Hepatocyte (in vitro differentiated cells): ENCODE results near the gene RUBCN. TPM values are rescaled to one million over a fixed set of nuclear protein-coding genes. Genes with fewer than 3 reads are reported as not detected.
"Not testable (repeated sequence)": the region's sequence is repeated elsewhere in the genome, so short reads cannot be mapped to it uniquely, and the experiment has no call there.

Experiments
- DNase-seq: peaks from one replicate; pipeline ENCODE4 v3.0.0-alpha.2; 2016; ENCODE audit warnings: low spot score
- H2AFZ ChIP-seq: fragments of 200-600 bp; sonication (generic); 2 replicates; pipeline ENCODE4 v1.6.0; 2016; ENCODE audit warnings: antibody characterized with exemption, mild to moderate bottlenecking
- H3K27ac ChIP-seq: fragments of 200-600 bp; sonication (generic); 2 replicates; pipeline ENCODE4 v1.5.1; 2016; ENCODE audit warnings: mild to moderate bottlenecking
- H3K27me3 ChIP-seq: fragments of 200-600 bp; sonication (generic); 2 replicates; pipeline ENCODE4 v1.6.1; 2016
- H3K36me3 ChIP-seq: fragments of 200-600 bp; sonication (generic); replicated peaks from 2 replicates; pipeline ENCODE4 v1.5.1; 2016; ENCODE audit warnings: low read depth; ENCODE audit not compliant: insufficient read depth
- H3K4me1 ChIP-seq: fragments of 200-600 bp; sonication (generic); 2 replicates; pipeline ENCODE4 v1.5.1; 2016; ENCODE audit warnings: mild to moderate bottlenecking, moderate library complexity; ENCODE audit not compliant: insufficient read depth
- H3K4me2 ChIP-seq: fragments of 200-600 bp; sonication (generic); 2 replicates; pipeline ENCODE4 v1.6.0; 2016
- H3K4me3 ChIP-seq: fragments of 200-600 bp; sonication (generic); 2 replicates; pipeline ENCODE4 v1.5.1; 2016; ENCODE audit warnings: mild to moderate bottlenecking
- H3K79me2 ChIP-seq: fragments of 200-600 bp; sonication (generic); 2 replicates; pipeline ENCODE4 v1.6.0; 2017; ENCODE audit warnings: mild to moderate bottlenecking
- H3K9me2 ChIP-seq: fragments of 200-600 bp; sonication (generic); replicated peaks from 2 replicates; pipeline ENCODE4 v1.6.0; 2017; ENCODE audit warnings: mild to moderate bottlenecking; ENCODE audit not compliant: insufficient read depth
- H3K9me3 ChIP-seq: fragments of 200-600 bp; sonication (generic); 2 replicates; pipeline ENCODE4 v1.5.1; 2016; ENCODE audit warnings: low read depth, mild to moderate bottlenecking
- H4K20me1 ChIP-seq: fragments of 200-600 bp; sonication (generic); 2 replicates; pipeline ENCODE4 v1.6.0; 2016; ENCODE audit warnings: mild to moderate bottlenecking; ENCODE audit not compliant: insufficient read depth, poor library complexity, severe bottlenecking
- WGBS: methylation state at CpG from one replicate; pipeline ENCODE4 v1.1.6; 2016; ENCODE audit warnings: low lambda C conversion rate; ENCODE audit errors: missing lambda C conversion rate; 5-methylcytosine and 5-hydroxymethylcytosine counted together
- polyA plus RNA-seq: library from polyadenylated mRNA; unstranded; fragments of >200 nt; fragmentation: Nextera tagmentation; extraction: Ambion mirVana; gene quantifications from 2 replicates; pipeline ENCODE4 v1.2.1, GENCODE V29; 2016
- total RNA-seq: library from RNA; depleted of rRNA; stranded (reverse); fragments of >200 nt; gene quantifications from 2 replicates; pipeline ENCODE4 v1.2.3, GENCODE V29; 2014

The RUBCN gene
- total and polyA plus RNA-seq, 2 experiments from 2014 or later, result 7.2 to 11.0 TPM

GRCh38 chr3:197657541-197658292 is 79.0 kb downstream of the RUBCN start:
- DNase-seq, H3K4me1 ChIP-seq, H3K9me2 ChIP-seq, H3K79me2 ChIP-seq, H3K27me3 ChIP-seq, H4K20me1 ChIP-seq, H3K36me3 ChIP-seq, H2AFZ ChIP-seq, H3K27ac ChIP-seq, H3K4me3 ChIP-seq, H3K4me2 ChIP-seq, H3K9me3 ChIP-seq: not testable (repeated sequence)
- WGBS, result 93% methylated on average over 20 of the region's 30 CpGs

DNA sequence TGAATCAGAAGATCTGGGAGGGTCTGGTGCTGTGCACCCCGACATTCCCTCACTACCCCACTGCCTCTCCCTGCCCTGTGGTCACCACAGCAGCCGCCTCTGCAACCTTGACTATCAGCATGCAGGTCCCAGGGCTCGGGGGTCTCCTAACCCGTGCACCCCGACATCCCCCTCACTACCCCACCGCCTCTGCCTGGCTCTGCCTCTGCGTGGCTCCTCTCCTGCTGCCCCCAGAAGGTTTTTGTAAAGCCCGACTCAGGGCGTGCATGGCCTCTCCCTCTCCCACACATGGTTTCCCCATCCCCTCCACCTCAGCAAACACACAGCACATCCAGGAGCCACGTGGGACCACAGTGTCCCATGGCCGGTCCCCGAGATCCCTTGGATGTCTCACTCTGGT is 79.7 kb downstream of the RUBCN start:
- not testable (repeated sequence) for H3K4me2 ChIP-seq, H3K4me3 ChIP-seq, H3K9me2 ChIP-seq, H2AFZ ChIP-seq, H3K36me3 ChIP-seq, H3K79me2 ChIP-seq, DNase-seq, H3K9me3 ChIP-seq, H3K27ac ChIP-seq, H3K4me1 ChIP-seq, H3K27me3 ChIP-seq, H4K20me1 ChIP-seq
- WGBS, result 96% methylated on average over 9 of the region's 12 CpGs

DNA sequence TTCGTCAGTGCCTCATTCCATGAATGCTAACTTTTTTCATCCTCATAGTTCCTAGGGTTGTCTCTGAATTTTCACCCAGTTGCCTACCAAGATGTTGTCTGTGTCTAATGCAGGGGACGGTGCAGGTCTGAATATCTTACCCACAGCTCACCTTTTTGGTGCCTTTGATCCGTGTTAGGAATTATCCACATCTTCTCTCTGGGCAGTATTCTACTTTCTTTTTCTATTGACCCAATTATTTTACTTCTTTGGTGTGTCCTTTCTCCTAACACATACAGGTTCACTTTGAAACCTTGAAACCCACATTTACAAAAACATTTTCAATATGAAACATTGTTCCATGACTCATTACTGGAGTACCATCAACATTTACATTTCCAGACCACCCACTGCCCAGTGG is 80.6 kb downstream of the RUBCN start:
- 95% methylated on average over 3 of the region's 3 CpGs for WGBS

GRCh38 chr3:197654998-197655330 is 81.7 kb downstream of the RUBCN start:
- not testable (repeated sequence) for H3K36me3 ChIP-seq, H3K4me3 ChIP-seq, DNase-seq, H3K9me2 ChIP-seq, H3K79me2 ChIP-seq, H3K4me2 ChIP-seq, H2AFZ ChIP-seq, H4K20me1 ChIP-seq, H3K4me1 ChIP-seq, H3K27me3 ChIP-seq, H3K27ac ChIP-seq, H3K9me3 ChIP-seq
- WGBS, result no CpG with 5 or more reads among the region's 22 CpGs

More for the DNA sequence above, 80.6 kb downstream of the RUBCN start:
- not testable (repeated sequence) for H3K9me2 ChIP-seq, H3K4me3 ChIP-seq, H3K9me3 ChIP-seq, H3K36me3 ChIP-seq, DNase-seq, H2AFZ ChIP-seq, H3K27ac ChIP-seq, H3K79me2 ChIP-seq, H4K20me1 ChIP-seq, H3K4me1 ChIP-seq, H3K27me3 ChIP-seq, H3K4me2 ChIP-seq

GRCh38 chr3:197654090-197654997 is 82.4 kb downstream of the RUBCN start:
- not testable (repeated sequence) for H3K36me3 ChIP-seq, H3K4me3 ChIP-seq, H3K79me2 ChIP-seq, H3K9me3 ChIP-seq, H3K9me2 ChIP-seq, H3K4me1 ChIP-seq, H2AFZ ChIP-seq, H3K27me3 ChIP-seq, H4K20me1 ChIP-seq
- WGBS, result 3% methylated on average over 15 of the region's 100 CpGs
- Histone ChIP-seq H3K4me2 (peak overlapping the region; percentile 84), H3K27ac (peak overlapping the region; percentile 81)
- DNase-seq, result peak; percentile 42

DNA sequence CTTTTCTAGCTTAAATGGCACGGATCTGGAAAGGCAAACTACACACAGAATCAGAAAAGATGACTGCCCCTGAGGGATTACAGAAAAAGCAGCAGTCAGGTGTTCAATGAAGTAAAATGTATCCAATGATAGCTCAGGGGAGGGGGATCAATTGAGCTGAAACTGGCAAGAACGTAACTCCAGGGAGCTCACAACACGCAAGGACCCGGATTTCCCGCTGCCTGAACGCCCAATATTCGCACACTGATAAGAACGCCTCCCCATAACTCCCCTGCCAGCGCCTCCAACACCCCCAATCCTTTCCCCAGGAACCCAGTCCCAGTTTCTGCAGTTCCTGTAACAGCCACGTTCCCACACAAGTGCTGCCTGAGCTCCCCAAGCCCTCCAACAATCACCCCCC is 83.8 kb downstream of the RUBCN start:
- H2AFZ ChIP-seq, H3K27me3 ChIP-seq, H4K20me1 ChIP-seq, H3K4me2 ChIP-seq, H3K4me3 ChIP-seq, H3K36me3 ChIP-seq, H3K9me2 ChIP-seq, H3K9me3 ChIP-seq, H3K4me1 ChIP-seq, DNase-seq, H3K27ac ChIP-seq, H3K79me2 ChIP-seq: not testable (repeated sequence)
- 65% methylated on average over 2 of the region's 10 CpGs for WGBS

DNA sequence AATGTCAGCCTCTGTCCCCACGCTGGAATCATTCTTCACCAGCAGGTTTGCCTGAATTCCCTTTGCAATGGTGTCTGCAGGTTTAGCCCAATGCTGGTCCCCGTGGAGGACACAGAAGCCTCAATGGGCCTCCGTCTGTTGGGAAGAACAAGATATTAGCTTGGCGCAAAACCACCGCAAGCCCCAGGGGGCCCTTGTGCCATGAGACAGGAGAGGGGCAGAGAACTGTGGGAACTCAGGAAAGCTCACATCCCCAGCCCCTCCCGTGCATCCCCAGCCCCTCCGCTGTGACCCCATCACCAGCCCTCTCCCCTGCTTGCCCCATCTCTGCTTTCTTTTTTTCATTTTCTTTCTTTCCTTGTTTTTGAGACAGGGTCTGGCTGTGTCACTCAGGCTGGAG is 89.1 kb downstream of the RUBCN start:
- WGBS, result 96% methylated on average over 5 of the region's 7 CpGs
- not testable (repeated sequence) for H3K27me3 ChIP-seq, H3K36me3 ChIP-seq, H3K4me1 ChIP-seq, H2AFZ ChIP-seq, DNase-seq, H3K4me3 ChIP-seq, H3K9me3 ChIP-seq, H4K20me1 ChIP-seq, H3K9me2 ChIP-seq, H3K4me2 ChIP-seq, H3K27ac ChIP-seq, H3K79me2 ChIP-seq

GRCh38 chr3:197647191-197647590 is 89.5 kb downstream of the RUBCN start:
- H3K4me3 ChIP-seq, DNase-seq, H3K79me2 ChIP-seq, H3K4me2 ChIP-seq, H3K27me3 ChIP-seq, H3K36me3 ChIP-seq, H3K9me3 ChIP-seq, H3K4me1 ChIP-seq, H3K9me2 ChIP-seq, H2AFZ ChIP-seq, H4K20me1 ChIP-seq, H3K27ac ChIP-seq: not testable (repeated sequence)
- WGBS, result 97% methylated on average over 9 of the region's 9 CpGs

- not testable (repeated sequence) for H3K4me2 ChIP-seq, H4K20me1 ChIP-seq, DNase-seq, H2AFZ ChIP-seq, H3K79me2 ChIP-seq, H3K9me3 ChIP-seq, H3K4me3 ChIP-seq, H3K27me3 ChIP-seq, H3K27ac ChIP-seq, H3K4me1 ChIP-seq, H3K36me3 ChIP-seq, H3K9me2 ChIP-seq
- WGBS, result 95% methylated on average over 6 of the region's 12 CpGs
Observed at GRCh38 chr3:197646294-197646693, 90.4 kb downstream of the RUBCN start.
